SKM-1 (cell line): ENCODE results near the gene COL6A6.
"Not testable (repeated sequence)": the region's sequence is repeated elsewhere in the genome, so short reads cannot be mapped to it uniquely, and the experiment has no call there.

Source experiments
- DNase-seq: peaks from one replicate; lab custom pipeline; 2025; ENCODE audit not compliant: unreplicated experiment; lab: John Stamatoyannopoulos, UW

Gene COL6A6

DNA sequence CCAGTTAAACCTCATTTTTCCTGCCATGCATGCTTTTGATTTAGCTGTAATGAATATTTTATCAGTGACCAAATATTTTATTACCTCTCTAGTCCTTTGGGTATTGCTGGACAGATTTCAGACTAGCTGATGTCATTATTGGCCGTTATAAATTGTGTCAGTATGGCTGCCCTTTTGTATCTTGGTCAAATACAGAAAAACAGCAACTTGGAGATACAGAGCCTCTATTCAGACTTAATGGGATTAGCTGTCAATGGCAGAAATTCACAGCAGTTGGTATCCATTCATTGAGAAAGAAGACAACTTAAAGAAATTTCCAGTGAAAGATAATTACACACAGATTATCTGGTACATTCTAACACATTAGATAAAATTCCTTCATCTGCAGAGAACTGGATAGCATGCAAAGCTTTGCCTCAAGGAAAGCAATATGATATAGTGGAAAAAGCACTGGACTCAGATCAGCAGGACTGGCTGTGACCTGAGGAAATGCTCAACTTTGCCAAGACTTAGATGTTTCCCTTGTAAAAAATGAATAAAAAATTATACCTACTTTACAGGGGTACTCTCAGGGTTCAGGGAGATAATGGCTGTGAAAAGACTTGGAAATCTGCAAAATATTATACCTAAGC, 20.8 kb downstream of the COL6A6 start:
- DNase-seq: no peak

DNA sequence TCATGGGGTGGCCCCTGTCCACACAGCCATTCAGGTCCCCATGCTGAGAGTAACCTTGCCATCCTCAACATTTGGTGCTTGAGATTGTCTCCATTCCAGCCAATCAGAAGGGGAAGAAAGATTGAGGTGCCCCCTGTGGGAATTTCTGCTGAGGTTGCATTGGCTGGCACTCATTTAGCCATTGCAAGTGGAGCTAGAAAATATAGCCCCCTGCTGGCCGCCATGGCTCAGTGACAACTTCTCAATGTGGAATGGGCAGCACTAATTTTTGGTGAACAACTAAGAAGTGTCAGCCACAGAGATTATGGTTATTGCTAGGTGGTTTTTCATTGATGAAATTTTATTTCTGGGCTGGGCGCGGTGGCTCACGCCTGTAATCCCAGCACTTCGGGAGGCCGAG, 22.0 kb downstream of the COL6A6 start:
- DNase-seq: no peak

DNA sequence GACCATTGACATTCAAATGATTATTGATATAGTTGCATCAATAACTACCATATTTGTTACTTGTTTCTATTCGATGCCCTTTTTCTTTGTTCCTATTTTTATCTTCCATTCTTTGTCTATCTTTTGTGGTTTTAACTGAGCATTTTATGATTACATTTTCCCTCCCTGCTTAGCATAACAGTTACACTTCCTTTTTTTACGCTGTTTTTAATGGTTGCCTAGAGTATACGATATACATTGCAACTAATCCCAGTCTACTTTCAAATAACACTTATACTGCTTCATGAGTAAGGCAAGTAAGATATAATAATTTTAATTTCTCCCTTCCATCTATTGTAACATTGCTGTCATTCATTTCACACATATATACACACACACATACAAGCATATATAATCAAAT, 26.3 kb downstream of the COL6A6 start:
- no peak for DNase-seq

GRCh38 chr3:130546920-130547679, 30.1 kb downstream of the COL6A6 start:
- no peak for DNase-seq

- DNase-seq: not testable (repeated sequence)
These were observed 30.7 kb downstream of the COL6A6 start for GRCh38 chr3:130547680-130548065.

- no peak for DNase-seq
These were observed 31.4 kb downstream of the COL6A6 start for GRCh38 chr3:130548356-130548755.

DNA sequence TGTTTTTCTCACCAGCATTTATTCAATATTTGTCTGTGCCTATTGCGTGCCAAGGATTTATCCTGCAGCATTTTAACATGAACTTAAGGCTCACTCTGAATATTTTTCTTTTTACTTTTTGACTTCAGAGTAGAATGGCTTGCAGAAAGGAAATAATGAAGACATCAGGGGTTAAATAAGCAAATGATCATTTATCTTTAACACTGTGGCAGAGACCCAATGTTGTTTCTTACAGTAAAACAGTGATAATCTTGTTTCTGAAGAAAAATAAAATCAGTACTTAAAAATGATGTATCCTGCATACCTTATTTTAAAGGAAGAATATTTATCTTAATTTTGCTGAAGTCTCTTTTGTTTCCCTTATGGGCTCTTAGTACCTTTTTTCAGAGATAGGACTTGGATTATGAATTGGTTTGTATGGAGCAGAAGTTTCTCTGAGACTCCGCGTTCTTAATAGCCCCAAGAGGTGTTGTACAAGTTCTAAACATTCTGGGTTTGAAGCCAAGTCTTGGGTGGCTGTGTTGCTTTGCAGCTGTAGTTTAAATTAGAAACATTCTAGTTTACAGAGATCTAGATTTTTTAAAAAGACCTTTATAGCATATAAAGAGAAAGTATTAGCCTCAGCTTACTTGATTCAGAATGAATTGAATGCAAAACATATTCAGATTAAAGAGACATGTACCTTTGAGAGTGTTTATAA, 40.5 kb downstream of the COL6A6 start:
- no peak for DNase-seq

DNA sequence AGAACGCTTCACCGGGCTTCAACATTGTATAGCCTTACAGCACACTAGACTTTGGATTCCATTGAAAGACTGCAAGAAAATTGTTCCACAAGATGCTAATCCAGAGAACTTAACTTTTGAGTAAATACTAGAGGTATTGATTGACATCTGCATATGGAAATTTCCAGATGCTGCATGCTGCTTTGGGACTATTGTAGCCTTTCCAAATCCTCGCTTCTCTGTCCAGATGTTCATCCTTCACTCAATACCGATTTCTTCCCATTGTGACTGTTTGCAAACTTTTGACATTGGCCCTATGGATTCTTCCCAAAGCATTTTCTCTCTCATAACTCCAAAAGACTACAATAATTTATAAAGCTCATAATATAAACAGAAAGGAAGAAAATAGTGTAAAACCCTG, 41.4 kb downstream of the COL6A6 start:
- no peak for DNase-seq

DNA sequence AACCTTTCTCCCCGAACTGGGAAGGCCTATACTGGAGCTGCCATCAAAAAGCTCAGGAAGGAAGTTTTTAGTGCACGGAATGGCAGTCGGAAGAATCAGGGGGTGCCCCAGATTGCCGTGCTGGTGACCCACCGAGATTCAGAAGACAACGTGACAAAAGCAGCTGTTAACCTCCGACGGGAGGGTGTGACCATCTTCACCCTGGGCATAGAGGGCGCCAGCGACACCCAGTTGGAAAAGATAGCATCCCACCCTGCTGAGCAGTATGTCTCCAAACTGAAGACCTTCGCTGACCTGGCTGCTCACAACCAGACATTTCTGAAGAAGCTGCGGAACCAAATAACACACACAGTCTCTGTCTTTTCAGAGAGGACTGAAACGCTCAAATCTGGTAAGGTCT, 48.2 kb downstream of the COL6A6 start:
- no peak for DNase-seq
